Measurements from ENCODE around the gene RFC3.
"Not testable (repeated sequence)": the region's sequence is repeated elsewhere in the genome, so short reads cannot be mapped to it uniquely, and the experiment has no call there.

The RFC3 gene

GRCh38 chr13:33817901-33818706 lies at the start of gene RFC3:
RFC3 (plus strand) TSS chr13:33818149; CDS start chr13:33818179, 30 bp downstream.
- peak; percentile 93 to 99 for DNase-seq

GRCh38 chr13:33771296-33771695 lies 46.7 kb upstream of the RFC3 start:
- no peak for DNase-seq

- DNase-seq: no peak
These were observed 44.0 kb upstream of the RFC3 start for GRCh38 chr13:33773790-33774462.

GRCh38 chr13:33775339-33776108 lies 42.4 kb upstream of the RFC3 start:
- DNase-seq: no peak

GRCh38 chr13:33776239-33776881 lies 41.6 kb upstream of the RFC3 start:
- DNase-seq: no peak

- no peak for DNase-seq
These were observed 35.3 kb upstream of the RFC3 start for GRCh38 chr13:33782631-33783030.

GRCh38 chr13:33783212-33783611 lies 34.7 kb upstream of the RFC3 start:
- DNase-seq: not testable (repeated sequence)

GRCh38 chr13:33784738-33785137 lies 33.2 kb upstream of the RFC3 start:
- no peak for DNase-seq

- no peak for DNase-seq
These were observed 32.6 kb upstream of the RFC3 start for GRCh38 chr13:33785384-33785783.

GRCh38 chr13:33787051-33787591 lies 30.8 kb upstream of the RFC3 start:
- DNase-seq: peak; percentile 18 to 20

GRCh38 chr13:33789066-33789606 lies 28.8 kb upstream of the RFC3 start:
- DNase-seq: no peak

GRCh38 chr13:33789739-33790138 lies 28.2 kb upstream of the RFC3 start:
- DNase-seq: no peak

- DNase-seq: no peak
These were observed 24.2 kb upstream of the RFC3 start for GRCh38 chr13:33793726-33794125.

- DNase-seq: no peak
These were observed 23.4 kb upstream of the RFC3 start for GRCh38 chr13:33794576-33794975.

- DNase-seq: no peak
These were observed 21.9 kb upstream of the RFC3 start for GRCh38 chr13:33796095-33796494.

GRCh38 chr13:33797622-33798021 lies 20.3 kb upstream of the RFC3 start:
- DNase-seq: peak in 1 of 2 donors; percentile 17

GRCh38 chr13:33798023-33798422 lies 19.9 kb upstream of the RFC3 start:
- peak in 1 of 2 donors; percentile 19 for DNase-seq

- DNase-seq: peak in 1 of 2 donors; percentile 9
These were observed 17.9 kb upstream of the RFC3 start for GRCh38 chr13:33799950-33800592.

GRCh38 chr13:33800646-33801186 lies 17.2 kb upstream of the RFC3 start:
- no peak for DNase-seq

- DNase-seq: no peak
These were observed 11.3 kb upstream of the RFC3 start for GRCh38 chr13:33806470-33807248.

- DNase-seq: not testable (repeated sequence)
These were observed 5.1 kb upstream of the RFC3 start for GRCh38 chr13:33812829-33813228.
